Measurements from ENCODE around the gene GPR50. TPM values are rescaled to one million over a fixed set of nuclear protein-coding genes. Genes with fewer than 3 reads are reported as not detected.
A peak's percentile ranks its signal among the peaks of the same experiment; 100 is the strongest.

Gene GPR50
- not detected in 2 replicates for total RNA-seq (2022)
- not detected for Bru-seq, nascent RNA
- BruChase-seq, experiment 1, labeled RNA remaining after a 6-hour chase, result not detected
- not detected for BruChase-seq, experiment 2, labeled RNA remaining after a 2-hour chase
- long read RNA-seq, result 0 reads

DNA sequence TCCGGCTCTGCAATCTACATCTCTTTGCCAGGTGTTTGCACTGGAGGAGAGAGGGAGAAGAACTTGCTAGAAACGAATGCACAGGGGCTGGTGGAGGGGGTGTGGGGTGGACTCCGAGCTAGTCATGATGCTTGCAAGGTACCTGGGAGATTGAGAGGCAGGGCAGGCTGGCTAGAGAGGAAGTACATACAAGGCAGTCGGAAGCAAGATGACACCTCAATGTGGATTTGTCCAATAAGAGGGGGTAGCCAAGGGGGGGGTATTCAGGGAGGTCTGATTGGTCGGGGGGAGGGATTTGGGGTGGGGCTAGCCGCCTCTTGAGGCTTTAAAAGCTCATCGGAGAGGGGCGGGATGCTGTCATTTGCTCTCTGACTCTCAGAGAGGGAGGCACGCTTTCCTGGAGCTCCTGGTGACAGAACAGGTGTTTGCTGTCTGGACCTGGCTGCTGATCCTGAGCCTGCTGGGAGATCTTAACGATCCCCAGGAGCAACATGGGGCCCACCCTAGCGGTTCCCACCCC lies at the start of gene GPR50:
Gene GPR50, plus strand, starts transcription at position 354 of the 520 bp plus-strand sequence. Its CDS starts 138 bp downstream, at position 492.
- no TSS peak for BruUV-seq (replicated peaks)
- Mint-ChIP-seq H3K4me3 (ENCODE audit: low read depth, unreplicated experiment) (no peak within 1 kb of the TSS), H3K4me1 (ENCODE audit: low read depth, unreplicated experiment) (no peaks in the 10 kb centered on the region), H3K27ac (ENCODE audit: unreplicated experiment) (no peak within 1 kb of the TSS), H3K27me3 (ENCODE audit: unreplicated experiment) (peaks cover 37% of the 10 kb centered on the region), H3K9me3 (ENCODE audit: low read depth, unreplicated experiment) (peaks cover 4% of the 10 kb centered on the region), H3K36me3 (ENCODE audit: insufficient read depth, unreplicated experiment) (no peaks in the 10 kb centered on the region)
- TF ChIP-seq, protein P1, sequence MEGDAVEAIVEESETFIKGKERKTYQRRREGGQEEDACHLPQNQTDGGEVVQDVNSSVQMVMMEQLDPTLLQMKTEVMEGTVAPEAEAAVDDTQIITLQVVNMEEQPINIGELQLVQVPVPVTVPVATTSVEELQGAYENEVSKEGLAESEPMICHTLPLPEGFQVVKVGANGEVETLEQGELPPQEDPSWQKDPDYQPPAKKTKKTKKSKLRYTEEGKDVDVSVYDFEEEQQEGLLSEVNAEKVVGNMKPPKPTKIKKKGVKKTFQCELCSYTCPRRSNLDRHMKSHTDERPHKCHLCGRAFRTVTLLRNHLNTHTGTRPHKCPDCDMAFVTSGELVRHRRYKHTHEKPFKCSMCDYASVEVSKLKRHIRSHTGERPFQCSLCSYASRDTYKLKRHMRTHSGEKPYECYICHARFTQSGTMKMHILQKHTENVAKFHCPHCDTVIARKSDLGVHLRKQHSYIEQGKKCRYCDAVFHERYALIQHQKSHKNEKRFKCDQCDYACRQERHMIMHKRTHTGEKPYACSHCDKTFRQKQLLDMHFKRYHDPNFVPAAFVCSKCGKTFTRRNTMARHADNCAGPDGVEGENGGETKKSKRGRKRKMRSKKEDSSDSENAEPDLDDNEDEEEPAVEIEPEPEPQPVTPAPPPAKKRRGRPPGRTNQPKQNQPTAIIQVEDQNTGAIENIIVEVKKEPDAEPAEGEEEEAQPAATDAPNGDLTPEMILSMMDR (IDR thresholded peaks at IDR 0.05; ENCODE audit: unreplicated experiment), result no peak
- intact Hi-C loops (cut with micrococcal nuclease; ENCODE audit: unreplicated experiment), result no loop called here
- DNase-seq, result no peak
- CTCF ChIA-PET, result no interaction called here

DNA sequence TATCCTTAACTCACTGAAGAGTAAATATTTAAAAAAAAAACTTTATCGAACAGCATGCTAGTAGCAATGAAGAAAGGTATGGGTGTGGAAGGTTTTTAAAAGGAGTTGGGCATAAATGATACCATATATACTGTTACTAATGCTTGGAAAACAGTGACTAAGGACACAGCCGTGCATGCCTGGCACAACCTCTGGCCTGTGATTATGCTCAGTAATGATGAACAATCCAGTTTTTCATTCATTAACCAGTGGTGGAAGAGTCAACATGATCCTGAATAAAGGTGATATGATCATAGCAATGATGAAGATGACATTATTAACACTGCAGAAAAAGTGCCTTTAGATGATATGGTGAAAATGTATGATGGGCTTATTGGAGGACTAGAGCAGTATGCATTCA lies 43.9 kb upstream of the GPR50 start:
- TF ChIP-seq, protein P1 (IDR thresholded peaks at IDR 0.05; ENCODE audit: unreplicated experiment), result no peak
- BruUV-seq (replicated peaks), result no TSS peak
- no peak for DNase-seq
- CTCF ChIA-PET, result no interaction called here
- no peaks in the 10 kb centered on the region for H3K4me1 Mint-ChIP-seq (ENCODE audit: low read depth, unreplicated experiment)
- no peaks in the 10 kb centered on the region for H3K36me3 Mint-ChIP-seq (ENCODE audit: insufficient read depth, unreplicated experiment)
- peaks cover 4% of the 10 kb centered on the region for H3K9me3 Mint-ChIP-seq (ENCODE audit: low read depth, unreplicated experiment)
- no peak overlapping the region for H3K4me3 Mint-ChIP-seq (ENCODE audit: low read depth, unreplicated experiment)
- H3K27ac Mint-ChIP-seq (ENCODE audit: unreplicated experiment), result no peak overlapping the region
- no peaks in the 10 kb centered on the region for H3K27me3 Mint-ChIP-seq (ENCODE audit: unreplicated experiment)
- intact Hi-C loops (cut with micrococcal nuclease; ENCODE audit: unreplicated experiment), result no loop called here

DNA sequence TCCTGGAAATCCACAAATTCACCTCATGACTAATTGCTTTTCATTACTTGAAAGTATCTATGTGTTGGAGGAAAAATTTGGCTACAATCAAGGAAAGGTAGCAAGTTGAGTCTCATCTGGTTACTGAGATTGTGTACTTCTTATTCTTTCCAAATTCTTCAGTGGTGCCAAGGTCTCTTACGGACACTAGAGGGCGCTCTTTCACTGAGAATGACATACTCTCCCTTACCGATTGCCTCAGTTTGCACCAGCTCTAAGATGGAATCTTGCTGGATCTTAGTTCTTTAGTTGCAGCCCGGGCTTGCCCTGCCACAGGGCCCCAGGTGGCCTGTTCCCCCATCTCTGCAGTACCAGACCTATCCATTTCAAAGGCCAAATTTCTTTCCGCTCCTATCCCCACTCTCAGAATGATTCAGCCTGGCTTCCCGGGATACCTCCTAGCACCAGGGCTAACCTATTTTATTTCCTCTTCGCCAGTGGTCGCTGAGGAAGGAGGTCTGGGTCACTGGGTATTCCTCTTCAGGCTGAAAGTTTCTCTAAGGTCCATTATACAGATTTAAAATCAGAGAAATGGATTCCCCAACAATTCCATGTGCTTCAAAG lies 24.6 kb upstream of the GPR50 start:
- peaks cover 34% of the 10 kb centered on the region for H3K27me3 Mint-ChIP-seq (ENCODE audit: unreplicated experiment)
- no peaks in the 10 kb centered on the region for H3K4me1 Mint-ChIP-seq (ENCODE audit: low read depth, unreplicated experiment)
- H3K36me3 Mint-ChIP-seq (ENCODE audit: insufficient read depth, unreplicated experiment), result no peaks in the 10 kb centered on the region
- TF ChIP-seq, protein P1 (IDR thresholded peaks at IDR 0.05; ENCODE audit: unreplicated experiment), result peak; percentile 50
- no peaks in the 10 kb centered on the region for H3K9me3 Mint-ChIP-seq (ENCODE audit: low read depth, unreplicated experiment)
- DNase-seq, result peak; percentile 17
- no TSS peak for BruUV-seq (replicated peaks)
- no peak overlapping the region for H3K27ac Mint-ChIP-seq (ENCODE audit: unreplicated experiment)
- no peak overlapping the region for H3K4me3 Mint-ChIP-seq (ENCODE audit: low read depth, unreplicated experiment)
- CTCF ChIA-PET, result interaction anchor here (0.5 to 1.0 kb wide), 4 partner anchors 147 to 529 kb away, joined by 3 to 6 read pairs (median 4); no protein-coding TSS in a partner anchor
- intact Hi-C loops (cut with micrococcal nuclease; ENCODE audit: unreplicated experiment), result loop anchor here (1.0 to 5.0 kb wide), 2 partner anchors 351 to 530 kb away; no protein-coding TSS in a partner anchor

DNA sequence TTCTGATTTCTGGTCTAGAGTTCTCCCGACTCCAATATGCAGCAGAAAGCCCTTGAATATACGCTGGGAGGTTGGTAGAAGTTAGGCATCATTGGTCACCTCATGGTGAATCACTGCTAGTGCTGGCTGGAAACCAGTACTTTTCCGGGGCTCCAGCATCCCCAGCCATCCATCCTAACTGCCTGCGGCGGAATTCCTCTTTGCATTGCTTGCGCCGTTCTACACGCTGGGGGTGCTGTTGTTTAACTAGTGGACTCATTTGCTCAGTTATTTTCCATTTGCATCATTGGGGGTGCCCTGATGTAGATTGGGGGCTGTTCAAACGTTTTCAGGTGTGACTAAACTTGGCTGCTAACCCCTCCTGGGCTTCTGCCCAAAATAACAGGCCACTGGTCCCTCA lies 23.3 kb upstream of the GPR50 start:
- TF ChIP-seq, protein P1 (IDR thresholded peaks at IDR 0.05; ENCODE audit: unreplicated experiment), result no peak

More for the DNA sequence above, 23.3 kb upstream of the GPR50 start:
- Mint-ChIP-seq H3K4me3 (ENCODE audit: low read depth, unreplicated experiment) (no peak overlapping the region), H3K27me3 (ENCODE audit: unreplicated experiment) (peaks cover 27% of the 10 kb centered on the region), H3K4me1 (ENCODE audit: low read depth, unreplicated experiment) (no peaks in the 10 kb centered on the region), H3K27ac (ENCODE audit: unreplicated experiment) (no peak overlapping the region), H3K36me3 (ENCODE audit: insufficient read depth, unreplicated experiment) (no peaks in the 10 kb centered on the region), H3K9me3 (ENCODE audit: low read depth, unreplicated experiment) (no peaks in the 10 kb centered on the region)
- BruUV-seq (replicated peaks), result no TSS peak
- intact Hi-C loops (cut with micrococcal nuclease; ENCODE audit: unreplicated experiment), result loop anchor here (1.0 to 5.0 kb wide), 3 partner anchors 207 to 349 kb away; no protein-coding TSS in a partner anchor
- CTCF ChIA-PET, result no interaction called here
- peak; percentile 13 for DNase-seq
